SIG-M5 treated with dmso at 0.1 percent for 504 hours (cell line): ENCODE results near the gene C2orf76.
A peak's percentile ranks its signal among the peaks of the same experiment; 100 is the strongest.

Experiments used
- DNase-seq: peaks from one replicate; lab custom pipeline; 2025; ENCODE audit not compliant: unreplicated experiment; lab: John Stamatoyannopoulos, UW

C2orf76 gene

DNA sequence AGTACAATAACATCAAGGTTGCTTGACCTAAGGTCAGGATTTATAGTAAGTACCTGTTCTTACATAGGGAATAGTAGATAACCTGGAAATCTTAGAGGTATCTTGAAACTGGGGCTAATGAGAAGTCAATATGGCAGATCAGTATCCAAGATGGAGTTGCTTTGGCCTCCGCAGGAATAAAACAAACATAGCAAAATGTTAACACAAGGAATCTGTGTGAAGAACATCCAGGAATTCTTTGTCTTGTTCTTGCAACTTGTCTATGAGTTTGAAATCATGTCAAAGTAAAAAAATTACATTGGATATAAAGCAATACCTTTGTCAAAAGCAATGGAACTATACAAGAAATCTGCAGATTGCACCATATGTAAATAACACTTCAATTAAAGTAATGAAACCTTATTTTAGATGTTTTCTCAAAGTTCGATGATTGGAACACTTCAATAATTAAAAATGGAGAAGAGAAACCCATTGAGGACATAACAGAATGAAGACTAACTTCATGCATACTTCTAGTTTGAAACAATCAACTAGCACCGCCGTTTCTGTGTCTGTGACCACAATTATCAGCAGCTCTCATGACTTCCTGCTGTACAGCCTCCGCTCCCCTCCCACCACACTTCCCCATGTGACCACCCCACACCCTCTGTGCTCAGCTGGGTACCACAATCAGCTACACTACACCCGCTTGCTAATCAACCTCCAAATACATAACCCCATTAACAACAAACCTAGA, 27.6 kb downstream of the C2orf76 start:
- peak; percentile 46 for DNase-seq

DNA sequence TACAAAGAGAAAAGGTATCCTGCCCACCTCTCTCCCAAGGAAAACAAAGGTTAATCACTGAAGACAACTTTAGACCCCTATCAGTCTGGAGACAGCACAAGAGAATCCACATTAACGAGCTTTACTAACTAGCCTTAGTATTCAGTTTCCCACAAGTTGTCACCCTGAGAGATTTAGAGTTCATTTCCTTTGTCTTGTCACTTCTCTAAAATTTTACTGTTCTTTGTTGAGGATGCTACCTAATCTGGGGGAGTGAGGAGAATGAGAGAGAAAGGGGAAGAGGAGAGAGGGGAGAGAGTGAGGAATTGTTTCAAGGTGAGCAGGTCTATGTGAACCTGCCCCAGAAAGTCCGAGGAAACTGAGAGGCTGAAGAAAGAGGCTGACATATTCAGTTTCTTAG, 28.4 kb downstream of the C2orf76 start:
- no peak for DNase-seq

DNA sequence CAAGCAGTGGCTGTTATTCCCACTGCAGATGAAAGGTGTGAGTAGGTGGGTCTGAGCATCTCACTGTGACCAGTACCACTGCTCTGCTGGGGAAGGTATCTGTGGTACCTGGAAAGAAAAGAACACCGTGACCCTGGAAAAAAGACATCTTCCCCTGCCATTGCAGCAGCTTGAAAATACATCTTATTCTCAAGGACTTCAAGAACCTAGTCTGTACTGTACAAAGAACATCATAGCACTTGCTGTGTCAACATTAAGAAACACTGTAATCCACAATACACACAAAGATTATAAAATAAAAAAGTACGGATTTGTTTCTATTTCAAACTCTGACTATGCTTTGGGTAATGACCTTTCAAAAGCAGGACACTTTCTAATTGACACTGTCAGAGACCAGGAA, 28.9 kb downstream of the C2orf76 start:
- no peak for DNase-seq

DNA sequence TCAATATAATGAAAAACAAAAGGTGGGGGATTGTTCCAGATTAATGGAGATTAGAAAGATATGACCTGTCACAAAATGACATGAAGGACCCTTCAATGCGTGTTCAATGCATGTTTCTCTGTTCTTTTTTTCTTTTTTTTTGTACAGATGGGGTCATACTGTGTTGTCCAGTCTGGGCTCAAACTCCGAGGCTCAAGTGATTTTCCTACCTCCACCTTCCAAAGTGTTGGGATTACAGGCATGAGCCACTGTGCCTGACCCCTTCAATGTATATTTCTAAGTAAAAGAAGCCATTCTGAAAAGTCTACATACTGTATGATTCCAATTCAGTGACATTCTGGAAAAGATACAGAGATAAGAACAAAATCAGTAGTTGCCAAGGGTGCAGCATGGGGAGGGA, 32.8 kb downstream of the C2orf76 start:
- no peak for DNase-seq

DNA sequence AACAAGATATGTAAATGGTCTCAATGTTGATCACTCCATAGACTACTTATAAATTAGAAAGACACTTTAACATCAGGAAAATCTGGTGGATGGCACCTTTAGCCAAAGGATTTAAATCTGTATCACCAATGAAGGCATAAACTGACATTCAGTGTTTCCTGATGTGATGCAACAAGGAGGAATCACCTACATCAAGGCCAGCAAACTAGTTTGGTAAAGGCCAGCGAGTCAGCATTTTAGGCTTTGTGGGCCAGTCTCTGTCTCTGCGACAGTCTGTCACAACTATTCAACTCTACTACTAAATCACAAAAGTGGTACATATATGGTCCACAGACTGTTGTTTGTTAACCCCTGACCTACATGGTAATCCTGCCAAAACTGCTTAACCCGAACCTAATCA, 33.3 kb downstream of the C2orf76 start:
- no peak for DNase-seq

DNA sequence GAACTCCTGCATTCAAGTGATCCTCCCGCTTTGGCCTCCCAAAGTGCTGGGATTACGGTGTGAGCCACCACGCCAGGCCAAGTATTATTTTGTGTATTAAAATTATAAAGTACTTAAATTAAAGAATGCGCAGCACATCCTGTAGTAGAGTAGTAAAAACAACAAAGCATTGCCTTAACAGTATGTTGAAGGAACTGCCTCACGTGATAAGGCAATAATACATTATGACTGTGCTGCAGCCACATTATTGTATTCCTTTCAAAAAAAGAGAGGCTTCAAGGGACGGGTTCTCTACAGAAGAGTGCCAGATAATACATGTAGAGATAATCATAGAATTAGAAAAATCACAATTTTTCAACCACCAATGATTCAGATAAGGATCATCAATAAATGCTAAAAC, 33.7 kb downstream of the C2orf76 start:
- DNase-seq = no peak

DNA sequence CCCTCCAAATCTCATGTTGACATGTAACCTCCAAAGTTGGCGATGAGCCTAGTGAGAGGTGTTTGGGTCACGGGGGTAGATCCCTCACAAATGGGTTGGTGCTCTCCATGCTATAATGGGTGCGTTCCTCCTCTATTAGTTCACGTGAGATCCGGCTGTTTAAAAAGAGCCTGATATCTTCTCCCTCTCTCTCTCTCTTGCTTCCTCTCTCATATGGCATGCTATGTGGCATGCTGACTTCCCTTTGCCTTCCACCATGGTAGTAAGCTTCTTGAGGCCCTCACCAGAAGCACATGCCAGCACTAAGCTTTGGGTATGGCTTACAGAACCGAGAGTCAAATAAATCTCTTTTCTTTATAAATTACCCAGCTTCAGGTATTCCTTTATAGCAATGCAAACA, 39.2 kb downstream of the C2orf76 start:
- DNase-seq = no peak

DNA sequence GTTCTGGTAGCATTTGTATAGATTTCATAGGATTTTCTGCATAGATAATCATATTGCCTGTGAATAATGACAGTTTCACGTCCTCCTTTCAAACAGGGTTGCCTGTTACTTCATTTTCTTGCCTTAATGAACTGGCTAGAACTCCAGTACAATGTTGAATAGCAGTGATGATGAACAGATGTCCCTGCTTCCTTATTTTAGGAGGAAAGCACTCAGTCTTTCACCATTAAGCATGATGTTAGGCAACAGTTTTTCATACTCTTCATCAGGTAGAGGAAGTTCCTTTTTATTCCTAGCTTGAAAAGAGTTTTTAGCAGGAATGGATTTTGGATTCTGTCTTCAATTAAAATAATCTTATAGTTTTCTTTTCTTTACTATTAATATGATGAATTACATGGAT, 39.7 kb downstream of the C2orf76 start:
- peak; percentile 95 for DNase-seq

DNA sequence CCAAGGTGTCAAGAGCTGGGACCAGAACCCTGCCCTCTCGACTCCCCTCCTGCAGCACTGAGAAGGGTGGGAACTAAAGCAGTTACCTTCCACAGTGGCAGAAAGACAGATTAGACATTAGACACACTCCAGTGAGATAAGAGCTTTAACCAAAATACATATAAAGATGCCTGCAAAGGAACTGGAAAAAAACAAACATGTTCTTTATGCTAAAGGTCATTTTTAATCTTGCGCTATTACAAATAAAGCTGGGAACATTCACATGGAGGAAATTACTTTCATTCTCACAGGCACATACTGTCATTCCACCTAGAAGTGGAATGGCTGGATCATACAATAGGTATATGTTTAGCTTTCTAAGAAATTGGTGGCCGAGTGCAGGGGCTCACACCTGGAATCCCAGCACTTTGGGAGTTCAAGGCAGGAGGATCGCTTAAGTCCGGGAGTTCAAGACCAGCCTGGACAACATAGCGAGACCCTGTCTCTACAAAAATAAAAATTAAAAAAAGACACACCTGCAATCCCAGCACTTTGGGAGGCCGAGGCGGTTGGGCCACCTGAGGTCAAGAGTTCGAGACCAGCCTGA, 41.9 kb downstream of the C2orf76 start:
- DNase-seq = no peak

DNA sequence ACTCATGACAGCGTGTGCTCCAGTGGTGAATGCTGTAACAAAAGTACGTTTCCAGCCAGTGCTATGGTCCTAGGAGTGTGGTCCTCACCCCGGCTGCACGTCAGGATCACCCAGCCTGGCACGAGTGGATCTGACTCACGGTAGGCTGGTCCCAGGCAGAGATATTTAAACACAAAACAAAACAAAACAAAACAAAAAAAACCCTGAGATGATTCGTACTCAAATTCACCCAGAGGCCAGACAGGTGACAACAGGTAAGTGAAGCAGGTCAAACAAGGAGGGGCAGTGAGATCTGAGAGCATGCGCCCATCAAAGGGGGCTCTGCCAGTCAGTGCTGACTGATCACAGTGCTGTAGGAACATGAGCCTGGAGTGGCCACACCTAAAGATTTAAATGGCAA, 43.2 kb downstream of the C2orf76 start:
- DNase-seq = no peak

DNA sequence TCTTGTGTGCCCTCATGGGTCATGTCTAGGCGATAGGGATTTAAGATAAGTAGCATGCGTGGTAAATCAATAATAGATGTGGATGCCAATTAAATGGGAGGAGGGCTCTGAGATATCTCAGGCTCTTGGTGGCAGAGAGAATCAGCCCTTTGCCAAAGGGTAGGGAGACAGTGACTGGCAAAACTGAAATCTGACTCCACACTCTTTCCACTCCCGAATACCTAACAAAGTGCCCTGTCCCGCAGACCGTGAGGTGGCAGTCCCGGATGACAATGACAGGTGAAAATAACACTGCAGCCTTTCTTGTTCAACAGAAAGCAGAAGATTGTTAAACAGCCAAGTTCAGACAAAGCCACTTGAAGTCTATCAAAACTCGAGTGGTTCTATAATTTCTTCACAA, 47.0 kb downstream of the C2orf76 start:
- no peak for DNase-seq

DNA sequence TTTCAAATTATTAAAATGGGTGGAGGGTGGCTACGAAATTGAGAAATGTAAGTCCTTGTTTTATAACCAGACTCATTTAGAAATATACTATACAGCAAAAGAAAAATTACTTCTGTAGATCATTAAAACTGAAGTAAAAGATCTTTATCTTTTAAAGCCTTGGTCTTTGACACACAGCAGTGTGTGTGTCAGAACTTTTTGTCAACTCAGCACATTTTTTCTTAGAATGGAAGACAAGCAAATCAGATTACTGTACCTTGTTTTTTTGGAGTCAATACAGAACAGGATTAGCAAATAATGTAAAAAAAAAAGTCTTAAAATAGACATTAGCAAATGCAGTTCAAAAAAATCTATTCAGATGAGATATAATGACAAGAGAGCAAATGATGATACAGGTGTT, 49.1 kb downstream of the C2orf76 start:
- DNase-seq = no peak

DNA sequence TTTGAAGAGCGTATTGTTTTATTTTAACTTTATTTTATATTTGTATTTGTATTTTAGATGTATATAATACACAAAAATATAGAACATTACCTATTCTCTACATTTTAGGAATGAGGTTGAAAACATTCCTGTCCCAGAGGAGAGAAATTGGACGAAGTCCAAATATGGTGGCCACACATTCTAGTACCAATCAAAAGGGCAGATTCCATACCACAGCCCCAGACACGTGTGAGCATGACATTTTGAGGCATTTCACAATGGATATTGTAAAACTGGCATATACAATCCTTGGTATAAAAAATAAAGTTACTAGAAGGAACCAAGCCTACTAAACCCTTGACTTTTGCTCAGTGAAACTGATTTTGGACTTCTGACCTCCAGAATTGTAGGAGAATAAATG, 50.6 kb downstream of the C2orf76 start:
- DNase-seq = no peak

DNA sequence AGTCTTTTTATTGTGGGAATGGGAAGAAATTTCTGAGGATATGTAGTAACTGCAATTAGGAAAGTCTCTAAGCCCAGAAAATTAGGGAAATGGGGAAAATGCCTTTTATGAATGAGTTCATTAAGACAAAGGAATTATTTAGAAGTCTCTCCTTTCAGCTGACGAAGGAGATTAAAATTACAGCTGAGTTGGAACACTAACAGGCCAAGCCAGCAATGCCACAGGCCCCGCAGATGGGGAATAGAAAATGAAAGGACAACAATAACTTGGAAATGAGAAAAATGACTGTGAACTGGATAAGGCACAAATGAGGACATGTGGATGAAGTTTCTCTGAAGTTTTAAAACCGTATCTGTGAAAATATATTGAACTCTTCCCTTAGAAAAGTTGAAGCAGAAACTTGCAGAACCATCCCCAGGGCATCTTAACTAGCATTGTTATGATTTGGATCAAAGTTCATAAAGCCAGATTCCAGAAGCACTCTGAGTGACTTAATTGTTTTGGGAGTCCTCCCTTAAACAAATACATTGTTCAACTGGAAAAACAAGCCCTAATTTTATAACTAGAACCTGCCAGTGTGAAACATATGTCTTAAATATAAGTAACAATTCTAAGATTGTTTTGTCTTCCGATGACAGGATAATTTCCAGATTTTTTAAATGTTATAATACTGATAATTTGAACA, 51.3 kb downstream of the C2orf76 start:
- DNase-seq = no peak

DNA sequence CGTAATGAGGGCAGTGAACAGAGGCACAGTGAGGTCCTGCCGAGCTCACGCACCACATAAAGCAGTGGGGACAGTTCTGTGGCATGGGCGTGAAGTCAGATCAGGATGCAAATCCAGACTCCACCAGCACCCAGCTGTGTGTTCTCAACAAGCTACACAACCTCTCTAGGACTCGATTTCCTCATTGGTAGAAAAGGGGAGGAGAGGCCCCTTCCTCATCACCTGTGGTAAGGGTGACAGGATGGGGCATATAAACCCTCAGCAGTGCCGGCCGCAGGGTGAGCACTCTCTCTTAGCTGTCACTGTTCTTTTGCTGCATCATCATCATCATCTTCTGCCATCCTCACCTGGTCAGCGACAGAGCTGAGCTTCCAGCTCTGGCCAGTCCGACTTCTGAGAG, 54.8 kb downstream of the C2orf76 start:
- DNase-seq = no peak

DNA sequence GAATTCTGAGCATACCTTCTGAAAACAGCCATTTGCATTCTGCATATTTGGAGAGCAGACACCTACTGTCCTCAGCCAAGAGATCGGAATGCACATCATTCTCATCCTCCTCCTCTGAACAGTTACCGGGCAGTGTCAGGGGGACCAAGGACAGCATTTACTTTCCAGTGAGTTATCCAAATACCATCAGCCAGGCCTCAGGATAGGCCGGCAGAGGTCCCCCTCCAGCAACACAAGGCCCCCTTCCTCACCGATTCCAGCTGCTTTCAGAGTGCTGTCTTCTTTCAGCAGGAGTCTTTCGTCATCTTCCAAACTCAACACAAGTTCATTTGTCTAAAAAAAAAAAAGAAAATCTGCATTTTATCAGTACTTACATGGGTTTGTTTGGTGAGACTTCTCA, 55.3 kb downstream of the C2orf76 start:
- no peak for DNase-seq

DNA sequence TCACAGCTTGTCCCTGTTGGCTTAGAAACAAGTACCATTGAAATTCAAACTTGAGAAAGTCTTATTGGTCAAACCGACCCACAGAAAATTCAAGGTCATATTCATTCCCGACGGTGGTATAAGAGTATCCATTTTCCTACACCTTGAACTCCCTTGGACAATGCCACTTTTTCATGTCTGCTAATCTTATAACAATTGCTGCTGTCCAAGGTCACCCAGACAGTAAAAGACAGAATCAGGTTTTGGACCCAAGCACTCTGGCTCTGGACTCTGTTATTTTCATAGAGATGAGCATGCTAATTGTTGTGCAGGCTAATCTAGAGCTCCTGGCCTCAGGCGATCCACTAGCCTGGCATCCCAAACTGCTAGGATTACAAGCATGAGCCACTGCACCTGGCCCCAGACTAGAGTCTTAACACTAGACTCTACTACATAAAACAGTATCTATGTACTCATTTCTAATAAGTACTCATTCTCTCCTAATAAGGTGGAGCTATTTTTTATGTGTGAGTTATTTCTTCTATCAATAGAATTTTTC, 57.8 kb downstream of the C2orf76 start:
- DNase-seq = no peak

DNA sequence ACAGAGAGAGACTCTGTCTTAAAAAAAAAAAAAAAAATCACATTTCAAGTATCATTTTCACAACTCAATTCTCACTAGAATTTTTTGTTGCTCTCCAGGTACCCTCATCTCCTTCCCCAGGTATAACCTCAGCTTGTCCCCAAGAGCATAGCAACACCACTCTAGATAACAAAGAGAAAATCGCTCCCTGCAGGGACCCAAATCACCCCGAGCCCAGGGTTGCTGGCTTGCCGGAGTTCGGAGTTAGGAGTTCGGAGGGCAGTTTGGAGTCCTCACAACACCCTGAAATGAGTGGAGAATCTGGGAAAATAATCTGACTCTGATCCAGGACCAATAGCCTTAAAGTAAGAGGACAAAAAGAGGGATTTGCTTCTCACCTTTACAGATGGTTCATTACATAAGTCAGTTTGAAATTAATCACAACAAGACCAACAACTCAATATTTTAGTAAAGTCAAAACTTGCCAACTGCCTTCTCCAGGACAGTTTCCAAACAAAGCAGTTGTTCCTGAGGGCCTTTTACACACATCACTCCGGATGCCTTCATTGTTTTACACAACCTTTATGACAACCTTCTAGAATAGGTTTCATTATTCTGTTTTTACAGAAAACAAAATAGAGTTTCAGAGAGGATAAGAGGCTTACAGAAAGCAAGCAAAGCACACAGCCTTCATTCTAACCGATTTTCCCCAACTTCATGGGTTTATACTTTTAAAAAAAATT, 59.1 kb downstream of the C2orf76 start:
- no peak for DNase-seq

DNA sequence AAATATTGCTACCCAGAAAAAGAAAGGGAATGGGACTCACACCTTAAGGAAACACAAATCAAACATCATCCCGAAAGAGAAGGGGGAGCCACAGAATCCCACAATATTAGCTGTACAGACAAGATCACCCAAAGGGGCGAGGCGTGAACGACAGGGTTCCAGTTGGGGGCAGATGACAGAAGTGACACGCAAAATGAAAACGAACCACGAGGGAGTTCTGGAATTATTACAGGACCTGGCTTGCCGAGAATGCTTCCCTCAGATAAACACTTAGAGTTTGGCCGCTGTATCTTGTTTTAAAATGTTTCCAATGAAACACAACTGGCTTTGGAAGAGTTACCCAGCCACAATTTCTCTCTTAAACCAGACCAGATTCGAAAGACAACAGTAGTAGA, 60.4 kb downstream of the C2orf76 start:
- no peak for DNase-seq

DNA sequence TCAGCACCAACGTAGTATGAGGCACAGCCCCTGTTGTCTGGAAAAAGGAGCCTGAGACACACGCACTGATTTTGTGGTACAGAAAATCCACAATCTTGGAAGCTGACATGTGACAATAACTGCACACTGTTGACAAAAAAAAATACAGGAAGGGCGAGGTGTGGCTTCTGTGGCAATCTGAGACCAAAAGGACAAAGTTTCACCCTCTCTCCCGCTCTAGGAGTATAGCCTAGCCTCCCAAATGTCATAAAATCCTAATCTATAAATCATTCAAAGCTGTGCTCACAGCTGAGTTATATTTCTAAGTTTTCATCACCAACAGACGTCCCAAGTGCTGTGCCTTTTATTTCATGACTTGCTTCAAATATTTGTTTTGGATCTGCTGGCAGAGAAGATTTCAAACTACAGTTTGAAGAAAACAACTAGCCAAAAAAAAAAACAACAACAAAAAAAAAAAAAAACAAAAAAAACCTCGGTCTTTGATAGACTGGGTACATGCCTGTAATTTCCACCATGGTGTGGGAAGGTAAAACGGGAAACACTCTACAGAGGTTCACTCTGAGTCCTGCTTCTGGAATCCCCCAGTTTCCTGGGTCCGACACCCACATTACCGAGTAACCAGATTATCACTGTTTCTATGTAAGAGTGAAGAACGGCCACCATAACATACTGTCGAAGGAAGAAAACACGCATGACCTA, 61.0 kb downstream of the C2orf76 start:
- no peak for DNase-seq

DNA sequence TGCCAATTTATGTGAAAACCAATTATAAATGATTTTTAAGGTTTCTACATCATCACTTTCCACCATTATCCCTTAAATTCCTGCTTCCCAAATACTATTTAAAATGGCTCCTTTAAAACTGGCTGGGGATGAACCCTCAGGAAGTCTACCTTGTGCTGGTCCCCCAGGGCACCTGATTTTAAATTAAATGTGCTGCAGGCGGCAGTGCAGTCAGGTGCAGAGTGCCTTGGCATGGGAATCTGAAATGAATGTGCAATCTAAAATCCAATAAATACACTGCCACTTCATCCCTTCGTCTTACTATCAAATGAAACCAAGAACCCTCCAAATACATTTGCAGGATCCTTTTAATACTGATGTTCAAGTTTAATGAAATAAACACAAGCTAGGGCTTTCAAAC, 61.8 kb downstream of the C2orf76 start:
- DNase-seq = no peak
